ENCODE measurements around the gene PRIMA1. TPM values are rescaled to one million over a fixed set of nuclear protein-coding genes. Genes with fewer than 3 reads are reported as not detected.

The PRIMA1 gene
- polyA plus RNA-seq, 1 donor = 3.2 TPM

GRCh38 chr14:93753647-93754046 lies 34.6 kb downstream of the PRIMA1 start:
- no peak for DNase-seq

DNA sequence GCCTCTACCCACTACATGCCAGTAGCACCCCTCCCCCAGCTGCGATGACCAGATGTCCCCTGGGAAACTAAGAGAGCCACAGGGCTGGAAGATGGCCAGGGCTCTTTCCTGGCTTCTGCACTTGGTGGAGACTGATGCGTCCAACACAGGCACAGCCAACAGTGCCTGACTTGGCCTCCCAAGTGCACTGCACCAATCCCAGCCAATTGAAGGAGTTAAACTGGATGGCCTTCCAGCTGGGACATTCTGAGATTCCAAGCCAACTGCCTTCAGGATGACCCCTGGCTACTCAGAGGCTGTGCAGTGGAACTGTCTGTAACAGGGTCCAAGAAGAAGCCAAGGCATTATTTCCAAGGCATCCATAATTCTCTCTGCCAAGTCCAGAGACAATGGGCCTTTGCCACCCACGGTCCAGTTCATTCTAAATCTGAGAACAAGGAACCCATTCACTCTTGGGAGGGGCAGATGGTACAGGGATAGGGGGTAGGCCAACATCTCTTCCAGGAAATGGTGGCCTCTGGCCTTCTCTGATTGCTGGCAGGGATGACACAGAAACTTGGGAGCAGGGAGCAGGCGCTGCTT lies 35.2 kb downstream of the PRIMA1 start:
- DNase-seq = no peak

GRCh38 chr14:93751946-93752655 lies 36.2 kb downstream of the PRIMA1 start:
- DNase-seq = no peak

- no peak for DNase-seq
Measured at GRCh38 chr14:93749076-93749420, 39.2 kb downstream of the PRIMA1 start.

- no peak for DNase-seq
Measured at GRCh38 chr14:93748208-93749075, 39.8 kb downstream of the PRIMA1 start.

DNA sequence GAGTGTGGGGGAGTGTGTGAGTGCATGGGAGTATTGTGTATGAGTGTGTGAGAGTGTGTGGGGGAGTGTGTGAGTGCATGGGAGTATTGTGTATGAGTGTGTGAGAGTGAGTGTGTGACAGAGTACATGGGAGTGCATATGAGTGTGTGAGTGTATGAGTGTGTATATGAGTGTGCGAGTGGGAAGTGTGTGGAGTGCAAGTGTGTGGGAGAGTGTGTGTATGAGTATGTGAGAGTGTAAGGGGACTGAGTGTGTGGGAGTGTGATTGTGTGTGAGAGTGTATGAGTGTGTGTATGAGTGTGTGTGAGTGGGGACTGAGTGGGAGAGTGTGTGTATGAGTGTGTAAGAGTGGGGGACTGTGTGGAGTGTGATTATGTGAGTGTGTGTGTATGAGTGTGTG lies 40.7 kb downstream of the PRIMA1 start:
- no peak for DNase-seq

- no peak for DNase-seq
Measured at GRCh38 chr14:93747102-93747501, 41.2 kb downstream of the PRIMA1 start.

GRCh38 chr14:93745603-93746273 lies 42.5 kb downstream of the PRIMA1 start:
- no peak for DNase-seq

DNA sequence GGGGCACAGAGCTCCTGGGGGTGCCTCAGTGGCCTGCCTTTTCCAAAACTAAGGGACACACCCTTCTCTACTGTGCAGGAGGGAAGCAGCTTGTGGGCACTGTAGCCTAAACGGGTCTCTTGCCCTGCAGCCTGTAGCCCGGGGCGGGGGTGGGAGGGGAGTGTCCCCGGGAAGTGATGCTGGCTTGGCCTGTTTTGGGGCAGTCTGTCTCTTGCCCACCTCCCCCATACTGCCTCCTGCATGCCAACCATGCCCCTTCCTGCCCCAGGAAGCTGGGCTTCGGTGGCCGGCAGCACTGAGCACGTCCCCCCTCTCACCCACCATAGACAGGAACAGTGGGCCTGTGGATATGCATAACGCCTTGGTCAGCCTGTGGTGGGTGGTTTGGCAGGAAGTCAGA lies 43.4 kb downstream of the PRIMA1 start:
- DNase-seq = no peak

GRCh38 chr14:93744176-93744575 lies 44.1 kb downstream of the PRIMA1 start:
- DNase-seq = no peak

- no peak for DNase-seq
Measured at GRCh38 chr14:93743270-93744060, 44.8 kb downstream of the PRIMA1 start.

DNA sequence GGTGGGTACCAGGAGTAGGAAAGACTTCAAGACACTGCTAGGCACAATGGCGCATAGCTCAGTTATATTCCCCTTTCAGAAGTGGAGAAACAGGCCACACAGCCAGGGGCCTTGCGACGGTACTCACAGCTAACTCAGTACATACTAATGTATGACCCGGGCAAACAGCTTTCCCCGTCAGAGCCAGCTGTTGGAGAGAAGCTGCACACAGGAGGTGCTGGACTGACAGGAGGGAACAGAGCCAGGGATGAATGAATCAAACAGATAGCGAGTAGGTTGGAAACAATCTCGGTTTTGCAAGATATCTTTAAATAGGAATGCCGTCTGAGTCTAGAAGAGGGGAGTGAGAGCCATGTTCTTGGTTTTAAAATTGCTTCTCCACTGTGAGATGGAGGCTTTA lies 45.5 kb downstream of the PRIMA1 start:
- no peak for DNase-seq

GRCh38 chr14:93741556-93742230 lies 46.6 kb downstream of the PRIMA1 start:
- DNase-seq = no peak

- no peak for DNase-seq
Measured at GRCh38 chr14:93737634-93738033, 50.7 kb downstream of the PRIMA1 start.

DNA sequence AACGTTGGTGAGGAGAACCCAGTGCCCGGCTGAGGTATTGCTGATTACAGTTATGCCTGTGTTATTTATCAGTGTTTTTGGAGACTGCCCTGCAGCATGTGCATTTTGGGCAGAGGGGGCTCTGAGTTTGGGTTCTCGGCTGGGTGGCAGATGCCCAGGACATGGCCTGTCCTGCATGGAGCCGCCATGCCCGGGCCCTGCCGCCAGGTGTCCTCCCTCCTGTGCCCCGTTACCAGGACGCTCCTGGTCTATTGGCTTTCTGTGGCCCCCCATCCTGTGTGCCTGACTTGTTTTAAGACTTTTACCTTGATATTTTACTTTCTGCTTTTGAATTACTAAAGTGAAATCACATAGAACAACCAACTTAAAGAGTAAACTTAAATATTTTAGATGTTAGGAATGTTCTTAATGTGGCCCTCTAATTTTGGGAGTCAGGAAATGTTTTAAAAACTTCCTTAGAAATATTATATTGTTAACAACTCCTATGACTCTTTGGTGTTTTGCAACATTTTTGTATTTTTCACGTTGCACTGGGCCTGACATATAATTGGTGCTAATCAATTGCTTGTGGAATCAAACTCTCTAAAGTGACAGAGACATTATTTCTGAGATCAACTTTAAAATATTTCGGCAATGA lies 51.8 kb downstream of the PRIMA1 start:
- no peak for DNase-seq

DNA sequence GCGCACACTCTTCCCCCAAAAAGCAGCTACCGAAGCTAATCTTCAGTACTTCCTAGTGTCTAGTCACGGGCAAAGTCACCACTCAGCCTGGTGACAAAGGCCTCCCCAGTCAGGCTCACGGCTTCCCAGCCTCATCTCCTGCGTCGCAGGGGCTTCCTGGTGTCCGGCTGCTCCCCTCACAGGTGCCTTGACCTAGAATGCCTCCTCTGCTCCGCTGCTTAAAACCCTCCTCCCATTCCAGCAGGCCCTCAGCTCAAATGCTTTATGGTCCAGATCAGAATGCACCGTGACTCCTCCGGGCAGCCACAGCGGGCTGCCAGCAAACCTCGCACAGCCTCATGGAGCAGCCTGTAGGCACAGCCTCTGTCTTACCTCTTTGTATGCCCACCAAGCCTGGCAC lies 53.1 kb downstream of the PRIMA1 start:
- DNase-seq = no peak

- DNase-seq = no peak
Measured at GRCh38 chr14:93734086-93734822, 54.0 kb downstream of the PRIMA1 start.

- DNase-seq = no peak
Measured at GRCh38 chr14:93733631-93734030, 54.7 kb downstream of the PRIMA1 start.

GRCh38 chr14:93733231-93733630 lies 55.1 kb downstream of the PRIMA1 start:
- no peak for DNase-seq

DNA sequence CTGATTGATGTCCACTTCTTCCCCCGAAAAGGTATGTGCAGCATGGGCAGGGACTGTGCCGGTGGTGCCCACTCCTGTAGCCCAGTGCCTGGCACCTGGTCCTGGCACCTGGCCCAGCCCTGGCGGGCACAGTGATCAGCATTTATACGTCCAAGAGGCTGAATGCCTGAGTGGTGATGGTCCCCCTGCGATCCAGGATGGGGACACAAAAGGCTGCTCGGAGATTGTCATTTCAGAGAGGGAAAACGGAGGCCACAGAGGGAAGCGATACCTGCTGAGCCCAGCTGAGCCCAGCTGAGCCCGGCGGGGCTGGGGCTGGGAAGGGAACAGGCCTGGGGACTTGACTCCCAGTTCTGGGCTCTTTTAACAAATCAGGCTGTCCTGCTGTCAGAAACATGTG lies 55.8 kb downstream of the PRIMA1 start:
- no peak for DNase-seq
